ENCODE results near the gene FOXO3. TPM values are rescaled to one million over a fixed set of nuclear protein-coding genes. Genes with fewer than 3 reads are reported as not detected.

The FOXO3 gene
- total RNA-seq, 1 experiment from 2014 or later = 6.2 TPM

- DNase-seq (ENCODE audit: extremely low read depth, low read depth) = no peak
These were observed 33.4 kb downstream of the FOXO3 start for GRCh38 chr6:108594151-108594550.

GRCh38 chr6:108594640-108595039, 33.9 kb downstream of the FOXO3 start:
- DNase-seq (ENCODE audit: extremely low read depth, low read depth) = no peak

- DNase-seq (ENCODE audit: extremely low read depth, low read depth) = no peak
These were observed 36.2 kb downstream of the FOXO3 start for GRCh38 chr6:108596956-108597355.

- DNase-seq (ENCODE audit: extremely low read depth, low read depth) = no peak
These were observed 37.0 kb downstream of the FOXO3 start for GRCh38 chr6:108597572-108598304.

GRCh38 chr6:108598305-108598863, 37.7 kb downstream of the FOXO3 start:
- no peak for DNase-seq (ENCODE audit: extremely low read depth, low read depth)

GRCh38 chr6:108604156-108604555, 43.4 kb downstream of the FOXO3 start:
- no peak for DNase-seq (ENCODE audit: extremely low read depth, low read depth)

GRCh38 chr6:108606250-108606690, 45.6 kb downstream of the FOXO3 start:
- no peak for DNase-seq (ENCODE audit: extremely low read depth, low read depth)

- DNase-seq (ENCODE audit: extremely low read depth, low read depth) = no peak
These were observed 47.9 kb downstream of the FOXO3 start for GRCh38 chr6:108608453-108609275.

GRCh38 chr6:108609276-108609769, 48.6 kb downstream of the FOXO3 start:
- DNase-seq (ENCODE audit: extremely low read depth, low read depth) = no peak

GRCh38 chr6:108610270-108610839, 49.6 kb downstream of the FOXO3 start:
- no peak for DNase-seq (ENCODE audit: extremely low read depth, low read depth)

- no peak for DNase-seq (ENCODE audit: extremely low read depth, low read depth)
These were observed 50.4 kb downstream of the FOXO3 start for GRCh38 chr6:108610957-108611586.

- no peak for DNase-seq (ENCODE audit: extremely low read depth, low read depth)
These were observed 52.1 kb downstream of the FOXO3 start for GRCh38 chr6:108612852-108613251.

GRCh38 chr6:108616544-108616943, 55.8 kb downstream of the FOXO3 start:
- no peak for DNase-seq (ENCODE audit: extremely low read depth, low read depth)

- DNase-seq (ENCODE audit: extremely low read depth, low read depth) = no peak
These were observed 56.3 kb downstream of the FOXO3 start for GRCh38 chr6:108616973-108617372.

GRCh38 chr6:108618623-108619152, 58.0 kb downstream of the FOXO3 start:
- DNase-seq (ENCODE audit: extremely low read depth, low read depth) = no peak

GRCh38 chr6:108619431-108620197, 58.9 kb downstream of the FOXO3 start:
- no peak for DNase-seq (ENCODE audit: extremely low read depth, low read depth)

- no peak for DNase-seq (ENCODE audit: extremely low read depth, low read depth)
These were observed 60.4 kb downstream of the FOXO3 start for GRCh38 chr6:108621117-108621516.

GRCh38 chr6:108622641-108623298, 62.1 kb downstream of the FOXO3 start:
- DNase-seq (ENCODE audit: extremely low read depth, low read depth) = no peak

- no peak for DNase-seq (ENCODE audit: extremely low read depth, low read depth)
These were observed 63.3 kb downstream of the FOXO3 start for GRCh38 chr6:108623995-108624394.

Data from NCI-H460 (cell line).